ENCODE data around the gene SMURF1.

GRCh38 chr7:99094401-99094800, 49.5 kb downstream of the SMURF1 start:
- no peak for TF ChIP-seq CTCF (conservative IDR thresholded peaks at IDR 0.05; ENCODE audit: low read depth, low read length)
- no peak for TF ChIP-seq POLR2A (IDR thresholded peaks at IDR 0.05; ENCODE audit: low read depth, low read length)
- no peak for TF ChIP-seq FOS (IDR thresholded peaks at IDR 0.05; ENCODE audit: low read depth, low read length)
- no peak for TF ChIP-seq CEBPB (IDR thresholded peaks at IDR 0.05; ENCODE audit: low read depth, low read length)
- TF ChIP-seq SMC3 (IDR thresholded peaks at IDR 0.05; ENCODE audit: low read depth, low read length), result no peak
- TF ChIP-seq USF2 (IDR thresholded peaks at IDR 0.05; ENCODE audit: low read depth, low read length), result no peak
- no peak for TF ChIP-seq RCOR1 (IDR thresholded peaks at IDR 0.05; ENCODE audit: insufficient replicate concordance, low read length)
- no peak for TF ChIP-seq MAZ (IDR thresholded peaks at IDR 0.05; ENCODE audit: borderline replicate concordance, low read depth, low read length)
